Forelimb muscle (tissue), 1 donor: ENCODE results near the gene DOK7. TPM values are rescaled to one million over a fixed set of nuclear protein-coding genes. Genes with fewer than 3 reads are reported as not detected.

Source experiments
- DNase-seq: peaks from one replicate; pipeline ENCODE4 v3.0.0-alpha.2; 2013; ENCODE audit warnings: low read depth
- polyA plus RNA-seq: library from polyadenylated mRNA; unstranded; fragments of 120-200 nt; gene quantifications from one replicate; pipeline ENCODE4 v1.2.1, GENCODE V29; 2013; ENCODE audit not compliant: insufficient read length

The DOK7 gene
- polyA plus RNA-seq, 1 donor = 18.4 TPM

- no peak for DNase-seq
Measured at GRCh38 chr4:3520276-3520675, 57.2 kb downstream of the DOK7 start.

GRCh38 chr4:3520796-3521600 lies 57.9 kb downstream of the DOK7 start:
- no peak for DNase-seq

DNA sequence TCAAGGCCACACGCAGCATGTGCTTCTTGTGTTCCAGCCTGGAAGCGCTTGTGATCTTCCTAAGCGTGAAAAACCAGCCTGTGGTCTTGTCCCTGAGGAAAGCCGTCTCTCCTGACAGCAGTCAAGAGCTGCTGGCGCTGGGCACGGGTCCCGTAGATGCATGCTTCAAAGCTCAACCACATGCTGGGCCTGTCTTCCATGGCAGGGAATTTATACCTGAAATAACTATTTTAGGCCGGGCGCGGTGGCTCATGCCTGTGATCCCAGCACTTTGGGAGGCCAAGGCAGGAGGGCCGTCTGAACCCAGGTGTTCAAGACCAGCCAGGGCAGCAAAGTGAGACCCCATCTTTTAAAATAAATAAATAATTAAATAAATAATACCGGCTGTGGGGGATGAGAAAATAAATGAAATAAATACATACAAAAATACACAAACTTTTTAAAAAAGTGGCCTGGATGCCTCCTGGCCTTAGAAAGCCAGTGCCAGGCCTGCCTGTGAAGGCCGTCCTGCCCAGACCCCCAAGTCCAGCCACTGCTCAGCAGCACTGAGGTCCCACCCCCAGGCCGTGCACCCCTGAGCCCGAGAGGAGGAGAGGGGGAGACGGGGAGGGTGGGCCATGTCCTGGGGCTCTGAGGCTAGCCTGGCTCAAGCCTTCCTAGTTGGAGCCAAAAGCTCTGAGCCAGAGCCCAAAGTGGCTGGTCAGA lies 58.7 kb downstream of the DOK7 start:
- DNase-seq = no peak

GRCh38 chr4:3522326-3522640 lies 59.2 kb downstream of the DOK7 start:
- DNase-seq = no peak

GRCh38 chr4:3522651-3523050 lies 59.5 kb downstream of the DOK7 start:
- DNase-seq = no peak

- DNase-seq = no peak
Measured at GRCh38 chr4:3523146-3523627, 60.1 kb downstream of the DOK7 start.

DNA sequence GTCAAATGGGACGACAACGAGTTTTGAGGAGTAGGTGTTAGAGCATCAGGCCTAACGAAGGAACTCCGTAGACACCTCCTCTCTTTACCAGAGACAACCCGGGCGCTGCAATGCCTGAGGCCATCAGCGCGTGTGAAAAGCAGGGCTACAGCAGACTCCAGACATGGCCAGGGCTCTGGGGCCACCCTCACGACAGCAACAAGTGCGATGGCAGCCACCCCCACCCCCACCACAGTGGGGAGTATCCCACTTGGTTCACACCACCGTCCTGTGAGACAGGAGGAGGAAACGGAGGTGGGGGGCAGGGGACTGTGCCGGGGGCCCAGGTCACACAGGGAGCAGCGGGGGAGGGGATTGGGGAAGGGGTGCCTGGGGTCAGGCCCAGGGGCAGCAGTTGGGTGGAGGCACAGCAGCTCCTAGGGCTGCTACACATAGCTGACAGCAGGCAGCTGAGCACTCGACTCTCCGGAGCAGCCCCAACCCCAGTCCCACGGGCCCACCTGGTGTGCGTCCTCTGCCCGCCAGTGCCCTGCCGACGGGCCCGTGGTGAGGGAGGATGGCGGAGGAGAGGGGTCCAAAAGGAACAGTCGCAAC lies 60.6 kb downstream of the DOK7 start:
- DNase-seq = no peak

GRCh38 chr4:3524349-3524748 lies 61.2 kb downstream of the DOK7 start:
- no peak for DNase-seq

- no peak for DNase-seq
Measured at GRCh38 chr4:3524920-3525319, 61.8 kb downstream of the DOK7 start.

DNA sequence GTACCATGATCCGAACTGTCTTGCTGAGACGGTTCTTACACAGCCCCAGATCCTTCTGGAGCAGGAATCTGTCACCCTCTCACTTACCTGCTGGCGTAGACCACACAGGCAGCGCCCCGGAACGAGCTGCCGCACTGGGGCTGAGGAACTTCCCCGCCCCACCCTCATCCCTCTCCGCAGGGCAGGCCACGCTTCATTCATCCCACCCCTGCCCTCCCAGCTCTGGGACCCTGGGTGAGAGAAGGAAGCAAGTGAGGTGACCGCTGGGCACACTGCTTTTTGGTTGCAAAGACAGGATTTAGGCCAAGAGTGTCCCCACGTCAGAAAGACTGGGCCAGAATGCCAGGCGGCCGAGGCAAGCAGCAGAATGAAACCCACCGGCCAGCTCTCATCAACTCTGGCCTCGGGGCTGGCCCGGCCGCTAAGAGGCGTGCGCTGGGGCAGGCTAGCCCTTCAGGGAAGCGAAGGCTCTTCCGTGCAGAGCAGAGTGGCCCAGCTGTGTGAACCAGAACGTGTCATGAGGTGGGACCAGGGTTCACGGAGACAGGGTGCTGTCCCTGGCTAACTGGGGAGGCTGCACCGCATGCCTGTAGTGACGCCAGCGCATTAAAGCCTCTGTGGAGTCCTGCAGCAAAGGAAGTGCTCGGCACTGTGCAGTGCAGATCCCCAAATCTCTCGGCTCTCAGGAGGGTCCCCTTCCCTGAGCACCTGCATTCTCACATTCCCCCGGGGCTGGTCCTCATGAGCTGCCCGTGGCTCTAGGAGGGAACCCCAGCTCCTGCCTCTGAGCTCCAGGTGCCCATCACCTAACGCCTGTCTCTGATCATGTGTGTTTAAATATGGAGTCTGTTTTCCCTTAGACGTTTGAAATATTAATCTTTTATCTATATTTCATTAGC lies 62.7 kb downstream of the DOK7 start:
- DNase-seq = no peak

DNA sequence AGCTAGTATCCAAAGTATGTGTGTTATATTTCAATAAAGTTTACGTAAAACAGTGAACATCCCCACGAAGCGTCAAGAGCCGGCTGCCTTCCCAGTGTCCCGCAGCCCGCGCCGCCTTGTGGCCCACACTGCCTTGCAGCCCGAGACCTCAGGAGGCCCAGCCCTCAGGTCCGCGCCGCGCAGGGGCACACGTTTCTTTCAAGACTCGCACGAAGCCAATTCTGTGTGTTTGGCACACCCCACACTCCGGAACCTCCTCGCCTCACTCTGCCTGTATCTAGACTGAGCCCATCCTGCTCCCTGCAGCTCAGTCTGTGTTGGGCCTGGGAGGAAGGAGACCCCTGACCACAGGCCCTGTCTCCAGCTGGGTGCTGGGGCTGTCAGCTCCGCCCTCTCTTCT lies 63.4 kb downstream of the DOK7 start:
- no peak for DNase-seq

DNA sequence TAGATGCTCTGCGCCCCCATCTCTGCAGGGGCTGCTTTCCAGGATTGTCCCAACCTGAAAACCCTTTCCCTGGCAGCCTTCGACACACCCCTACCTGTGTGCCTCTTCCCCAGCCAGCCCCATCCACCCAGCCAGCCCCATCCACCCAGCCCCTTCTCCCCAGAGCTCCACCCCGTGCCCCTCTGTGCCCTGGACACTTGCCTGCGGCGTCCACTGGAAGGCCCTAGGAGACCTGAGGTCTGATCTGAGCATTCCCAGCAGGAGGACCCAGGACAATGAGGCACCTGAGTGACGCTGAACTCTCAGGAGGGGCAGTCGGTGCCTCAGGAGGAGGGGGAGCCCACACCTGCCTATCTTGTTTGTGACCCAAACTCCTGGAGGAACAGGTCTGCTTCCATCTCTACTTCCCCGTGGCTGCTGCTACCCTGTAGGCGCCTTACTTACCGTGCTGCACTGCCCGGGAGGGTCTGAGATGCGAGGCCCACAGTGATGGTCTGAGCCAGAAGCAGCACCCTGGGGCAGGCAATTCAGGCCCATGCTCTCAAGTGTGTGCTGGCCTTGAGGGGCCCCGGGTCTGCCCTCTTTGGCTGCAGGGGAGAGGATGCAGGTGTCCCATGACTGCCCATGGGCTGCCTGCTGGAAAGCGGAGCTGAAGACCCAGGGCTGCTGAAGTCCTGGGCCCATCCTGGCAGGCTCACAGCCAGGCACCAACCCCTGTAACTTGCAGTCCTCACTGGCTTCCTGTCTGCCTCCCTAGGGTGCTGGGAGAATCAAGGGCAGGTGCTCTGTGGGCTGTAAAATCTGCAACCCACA lies 64.2 kb downstream of the DOK7 start:
- DNase-seq = no peak

DNA sequence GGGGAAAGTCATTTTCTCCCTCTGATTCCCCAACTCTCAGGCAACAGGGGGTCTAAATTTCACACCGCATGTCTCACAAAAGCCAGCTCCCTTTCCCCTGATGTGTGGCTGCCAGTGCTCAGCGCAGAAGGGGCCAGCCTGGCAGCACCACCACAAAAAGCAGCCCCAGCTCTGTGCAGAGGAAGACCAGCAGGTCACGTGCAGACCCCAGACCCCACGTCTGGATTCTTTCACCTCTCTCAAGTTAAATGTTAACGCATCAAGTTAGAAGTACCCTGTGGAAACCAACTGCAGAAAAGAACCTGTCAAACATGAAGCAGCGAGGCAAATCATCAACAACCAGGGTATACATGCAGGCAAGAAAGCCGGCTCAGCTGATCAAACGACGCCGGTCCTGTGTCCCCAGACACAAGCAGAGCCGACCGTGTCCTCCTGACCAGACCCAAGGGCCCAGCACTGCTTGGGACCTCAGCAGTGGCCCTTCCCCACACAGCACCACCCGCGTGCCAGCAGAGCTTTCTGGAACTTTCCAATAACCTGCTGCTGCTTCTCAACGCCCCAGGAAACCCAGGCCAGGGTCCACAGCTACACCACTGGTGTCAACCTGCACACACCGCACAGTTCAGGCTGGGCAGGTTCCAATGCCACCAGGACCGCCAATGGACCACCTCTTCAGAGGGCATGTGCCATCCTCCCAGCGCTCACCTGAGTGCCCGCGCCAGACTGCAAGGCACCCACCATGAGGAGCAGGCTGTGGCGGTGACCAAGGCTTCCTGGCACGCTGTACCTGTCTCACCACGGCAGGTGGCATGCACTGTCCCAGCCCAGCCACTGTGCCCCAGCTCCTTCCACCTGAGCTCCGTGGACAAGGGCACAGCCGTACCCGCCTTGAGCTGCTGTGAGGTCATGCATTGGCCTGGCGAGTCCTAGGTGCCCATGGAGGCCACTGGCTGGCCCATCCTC lies 65.1 kb downstream of the DOK7 start:
- DNase-seq = no peak

DNA sequence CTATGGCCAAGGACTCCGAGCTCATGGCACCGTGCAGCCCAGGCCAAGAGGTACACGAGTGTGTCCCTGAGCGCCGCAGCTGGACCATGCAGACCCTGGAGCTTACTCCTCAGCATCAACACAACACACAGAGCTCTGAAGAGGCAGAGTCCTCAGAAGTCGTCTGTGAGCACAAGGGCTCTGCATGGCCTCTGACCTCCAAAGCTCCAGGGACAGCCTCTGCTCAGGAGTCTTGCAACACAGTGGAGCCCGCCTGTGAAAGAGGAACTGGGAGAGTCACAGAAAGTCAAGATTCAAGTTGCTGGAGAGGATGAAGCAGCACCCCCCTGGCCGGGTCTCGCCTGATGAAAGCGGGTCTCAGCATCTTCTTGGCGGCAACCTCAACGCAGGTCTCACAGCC lies 66.3 kb downstream of the DOK7 start:
- no peak for DNase-seq

DNA sequence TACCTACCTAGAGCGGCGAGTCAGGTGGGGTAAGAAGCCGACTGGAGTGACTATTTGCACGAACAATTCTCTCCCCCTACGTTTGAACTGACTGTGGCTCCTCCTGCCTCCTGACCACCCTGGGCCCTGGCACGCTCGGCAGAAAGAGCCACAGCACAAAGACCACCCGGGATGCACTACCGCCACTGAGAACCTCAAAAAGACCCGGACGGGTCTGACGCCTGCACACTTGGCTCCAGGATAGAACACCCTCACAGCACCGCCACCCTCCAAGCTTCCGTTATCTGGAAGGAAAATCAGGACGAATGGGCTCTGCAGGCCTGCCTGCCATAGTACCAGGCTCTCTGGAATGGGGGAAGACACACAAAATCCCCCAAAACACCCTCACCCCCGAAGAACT lies 66.9 kb downstream of the DOK7 start:
- DNase-seq = no peak

- no peak for DNase-seq
Measured at GRCh38 chr4:3530663-3531254, 67.7 kb downstream of the DOK7 start.

DNA sequence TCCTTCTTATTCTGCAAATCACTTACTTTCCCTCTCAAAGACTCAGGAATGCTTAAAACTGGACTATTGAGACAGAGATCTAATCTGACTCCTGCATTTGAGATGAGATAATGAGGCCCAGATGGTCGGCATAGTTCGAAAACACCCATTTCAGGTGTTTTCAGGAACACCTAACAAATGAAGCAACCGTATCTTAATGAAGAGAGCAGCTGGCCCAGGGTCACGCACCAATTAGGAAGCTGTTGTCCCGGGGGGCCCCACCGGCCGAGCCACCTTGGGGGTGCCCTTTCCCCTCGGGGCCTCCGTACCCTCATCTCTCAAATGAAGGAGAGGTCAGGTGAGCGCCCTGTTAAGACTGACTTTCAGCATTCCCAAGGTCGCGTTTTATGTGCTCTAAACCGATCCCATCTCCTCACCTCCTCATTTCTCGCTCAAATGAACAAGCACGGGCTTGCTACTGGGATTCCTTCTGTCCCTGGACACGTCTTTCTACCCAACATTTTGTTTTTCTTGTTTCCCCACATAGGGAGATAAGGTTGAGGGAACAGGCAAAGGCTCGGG lies 68.3 kb downstream of the DOK7 start:
- DNase-seq = no peak

GRCh38 chr4:3531879-3532750 lies 69.0 kb downstream of the DOK7 start, which contains the start of gene LRPAP1:
Gene LRPAP1 (minus strand): TSS chr4:3532422. CDS start chr4:3532412, 10 bp downstream.
- DNase-seq = peak; percentile 72
